H1 (cell line): Measurements from ENCODE around the gene PHKA1.
"Not testable (repeated sequence)": the region's sequence is repeated elsewhere in the genome, so short reads cannot be mapped to it uniquely, and the experiment has no call there.

ENCODE experiments used
- BRCA1 ChIP-seq: IDR thresholded peaks from 2 replicates; pipeline ENCODE4 v1.6.1; 2012; ENCODE audit warnings: low read depth, low read length, improper control_type of control experiment
- CEBPB ChIP-seq: IDR thresholded peaks from 2 replicates; pipeline ENCODE4 v1.6.1; 2012; ENCODE audit warnings: low read depth, low read length
- EGR1 ChIP-seq: IDR thresholded peaks from 2 replicates; pipeline ENCODE4 v1.6.1; 2011; ENCODE audit warnings: low read depth, low read length, borderline replicate concordance
- FOSL1 ChIP-seq: IDR thresholded peaks from 2 replicates; pipeline ENCODE4 v1.6.1; 2011; ENCODE audit warnings: mild to moderate bottlenecking, low read depth, low read length, moderate library complexity; ENCODE audit not compliant: insufficient read depth
- GABPA ChIP-seq: IDR thresholded peaks from 2 replicates; pipeline ENCODE4 v1.6.1; 2011; ENCODE audit warnings: mild to moderate bottlenecking, low read length, moderate library complexity, borderline replicate concordance; ENCODE audit not compliant: insufficient read depth
- KDM5A ChIP-seq: fragments of 200-600 bp; IDR thresholded peaks from 2 replicates; pipeline ENCODE4 v1.7.1; 2012; ENCODE audit warnings: mild to moderate bottlenecking, low read length, inconsistent platforms, mixed read lengths
- POLR2A ChIP-seq, 2 experiments: IDR thresholded peaks; 1 replicate in 1 of 2; 2 replicates in 1 of 2; pipeline ENCODE4 v1.6.1; 2011; ENCODE audit warnings: low read depth in 2 of 2, low read length in 2 of 2, mild to moderate bottlenecking in 2 of 2; ENCODE audit errors: control extremely low read depth in 1 of 2
- POLR2AphosphoS5 ChIP-seq: IDR thresholded peaks from 2 replicates; pipeline ENCODE4 v1.6.1; 2011; ENCODE audit warnings: low read depth, low read length
- RBBP5 ChIP-seq: IDR thresholded peaks from 2 replicates; pipeline ENCODE4 v1.7.1; 2012; ENCODE audit warnings: low read depth, mild to moderate bottlenecking, inconsistent platforms, low read length, moderate library complexity, borderline replicate concordance
- RNF2 ChIP-seq: fragments of 200-900, 300-1000 bp; sonication (generic); IDR thresholded peaks from 2 replicates; pipeline ENCODE4 v1.7.1; 2016; ENCODE audit warnings: borderline replicate concordance, low read depth, mild to moderate bottlenecking, antibody characterized with exemption, low read length; ENCODE audit not compliant: poor library complexity, severe bottlenecking; ENCODE audit errors: missing control alignments
- SAP30 ChIP-seq: fragments of 300-600 bp; sonication (generic); IDR thresholded peaks from 2 replicates; pipeline ENCODE4 v1.7.1; 2012; ENCODE audit warnings: low read length, moderate library complexity, mild to moderate bottlenecking, inconsistent platforms; ENCODE audit not compliant: insufficient read depth, insufficient replicate concordance
- ZNF274 ChIP-seq: IDR thresholded peaks from 2 replicates; pipeline ENCODE4 v1.7.0; 2012; ENCODE audit warnings: low read length, borderline replicate concordance; ENCODE audit errors: extremely low read depth
- TF ChIP-seq, protein P1 (sequence below), 3 experiments: IDR thresholded peaks; 1 replicate in 2 of 3; 2 replicates in 1 of 3; pipeline versions ENCODE4 v1.5.1 to v1.6.1; 2011; ENCODE audit warnings: low read length in 3 of 3, mild to moderate bottlenecking in 3 of 3, inconsistent platforms in 2 of 3, low read depth in 1 of 3, moderate library complexity in 1 of 3; ENCODE audit not compliant: insufficient read depth in 1 of 3; ENCODE audit errors: control extremely low read depth in 1 of 3

DNA sequence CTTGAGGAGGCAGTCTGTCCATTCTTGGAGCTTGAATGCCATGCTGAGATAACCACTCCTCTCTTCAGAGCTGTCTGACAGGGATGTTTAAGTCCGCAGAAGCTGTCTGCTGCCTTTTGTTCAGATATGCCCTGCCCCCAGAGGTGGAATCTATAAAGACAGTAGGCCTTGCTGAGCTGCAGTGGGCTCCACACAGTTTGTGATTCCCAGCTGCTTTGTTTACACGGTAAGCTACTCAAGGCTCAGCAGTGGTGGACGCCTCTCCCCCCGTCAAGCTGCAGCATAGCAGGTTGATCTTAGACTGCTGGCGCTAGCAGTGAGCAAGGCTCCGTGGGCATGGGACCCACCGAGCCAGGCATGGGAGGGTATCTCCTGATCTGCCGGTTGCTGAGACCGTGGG lies 46.3 kb upstream of the PHKA1 start:
- TF ChIP-seq POLR2AphosphoS5; SAP30; CEBPB; EGR1; ZNF274; RNF2; POLR2A (IDR thresholded peaks at IDR 0.05; ENCODE audit: control extremely low read depth in 1 of 2, low read depth in 2 of 2, low read length in 2 of 2); FOSL1; KDM5A; RBBP5; BRCA1; GABPA: not testable (repeated sequence)
- TF ChIP-seq, protein P1, sequence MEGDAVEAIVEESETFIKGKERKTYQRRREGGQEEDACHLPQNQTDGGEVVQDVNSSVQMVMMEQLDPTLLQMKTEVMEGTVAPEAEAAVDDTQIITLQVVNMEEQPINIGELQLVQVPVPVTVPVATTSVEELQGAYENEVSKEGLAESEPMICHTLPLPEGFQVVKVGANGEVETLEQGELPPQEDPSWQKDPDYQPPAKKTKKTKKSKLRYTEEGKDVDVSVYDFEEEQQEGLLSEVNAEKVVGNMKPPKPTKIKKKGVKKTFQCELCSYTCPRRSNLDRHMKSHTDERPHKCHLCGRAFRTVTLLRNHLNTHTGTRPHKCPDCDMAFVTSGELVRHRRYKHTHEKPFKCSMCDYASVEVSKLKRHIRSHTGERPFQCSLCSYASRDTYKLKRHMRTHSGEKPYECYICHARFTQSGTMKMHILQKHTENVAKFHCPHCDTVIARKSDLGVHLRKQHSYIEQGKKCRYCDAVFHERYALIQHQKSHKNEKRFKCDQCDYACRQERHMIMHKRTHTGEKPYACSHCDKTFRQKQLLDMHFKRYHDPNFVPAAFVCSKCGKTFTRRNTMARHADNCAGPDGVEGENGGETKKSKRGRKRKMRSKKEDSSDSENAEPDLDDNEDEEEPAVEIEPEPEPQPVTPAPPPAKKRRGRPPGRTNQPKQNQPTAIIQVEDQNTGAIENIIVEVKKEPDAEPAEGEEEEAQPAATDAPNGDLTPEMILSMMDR (IDR thresholded peaks at IDR 0.05; ENCODE audit: control extremely low read depth in 1 of 3, insufficient read depth in 1 of 3, low read depth in 1 of 3, low read length in 3 of 3): not testable (repeated sequence)
